Breast epithelium (tissue), 3 donors: ENCODE data around the gene GTF2B.

Experiments
- POLR2A ChIP-seq: fragments of 450-650 bp; IDR thresholded peaks from one replicate; pipeline ENCODE4 v1.6.1; 2016; ENCODE audit warnings: antibody characterized with exemption, mild to moderate bottlenecking, moderate library complexity
- POLR2AphosphoS5 ChIP-seq, 3 donors: sonication (generic); formaldehyde crosslinking; IDR thresholded peaks; one replicate each; pipeline ENCODE4 v1.6.1; 2017; ENCODE audit warnings: antibody characterized with exemption in 3 of 3
- TF ChIP-seq, protein P1 (sequence below), 3 donors: fragments of 450-650 bp; IDR thresholded peaks; one replicate each; pipeline ENCODE4 v1.5.1; 2016 to 2017; ENCODE audit warnings: antibody characterized with exemption in 3 of 3, mild to moderate bottlenecking in 3 of 3, moderate library complexity in 3 of 3

GRCh38 chr1:88802950-88803349, 88.4 kb downstream of the GTF2B start:
- TF ChIP-seq, protein P1, sequence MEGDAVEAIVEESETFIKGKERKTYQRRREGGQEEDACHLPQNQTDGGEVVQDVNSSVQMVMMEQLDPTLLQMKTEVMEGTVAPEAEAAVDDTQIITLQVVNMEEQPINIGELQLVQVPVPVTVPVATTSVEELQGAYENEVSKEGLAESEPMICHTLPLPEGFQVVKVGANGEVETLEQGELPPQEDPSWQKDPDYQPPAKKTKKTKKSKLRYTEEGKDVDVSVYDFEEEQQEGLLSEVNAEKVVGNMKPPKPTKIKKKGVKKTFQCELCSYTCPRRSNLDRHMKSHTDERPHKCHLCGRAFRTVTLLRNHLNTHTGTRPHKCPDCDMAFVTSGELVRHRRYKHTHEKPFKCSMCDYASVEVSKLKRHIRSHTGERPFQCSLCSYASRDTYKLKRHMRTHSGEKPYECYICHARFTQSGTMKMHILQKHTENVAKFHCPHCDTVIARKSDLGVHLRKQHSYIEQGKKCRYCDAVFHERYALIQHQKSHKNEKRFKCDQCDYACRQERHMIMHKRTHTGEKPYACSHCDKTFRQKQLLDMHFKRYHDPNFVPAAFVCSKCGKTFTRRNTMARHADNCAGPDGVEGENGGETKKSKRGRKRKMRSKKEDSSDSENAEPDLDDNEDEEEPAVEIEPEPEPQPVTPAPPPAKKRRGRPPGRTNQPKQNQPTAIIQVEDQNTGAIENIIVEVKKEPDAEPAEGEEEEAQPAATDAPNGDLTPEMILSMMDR (IDR thresholded peaks at IDR 0.05), result no peak
- no peak for TF ChIP-seq POLR2A
- TF ChIP-seq POLR2AphosphoS5 (IDR thresholded peaks at IDR 0.05), result no peak
